Activated CD4-positive, CD25-positive, alpha-beta regulatory T cell treated with anti-CD3 and anti-CD28 coated beads, Interleukin-2, amount 50 U/mL, for 24 hours (primary cell): ENCODE data around the gene NUP58.

Experiments used
- ATAC-seq, 2 donors: fragments of 150-1000 bp; cut with Tn5 transposase; one replicate each; pipeline ENCODE4 v1.10.0; 2021; ENCODE audit warnings: mild to moderate bottlenecking in 1 of 2, moderate library complexity in 1 of 2

Gene NUP58

GRCh38 chr13:25301347-25302113 lies at the start of gene NUP58:
Gene NUP58, plus strand, starts transcription at chr13:25301625. Its CDS starts 149 bp downstream, at chr13:25301774.
- peak; percentile 99 for ATAC-seq

GRCh38 chr13:25252225-25252624 lies 49.2 kb upstream of the NUP58 start:
- no peak for ATAC-seq

GRCh38 chr13:25252752-25253151 lies 48.7 kb upstream of the NUP58 start:
- no peak for ATAC-seq

GRCh38 chr13:25253702-25254101 lies 47.7 kb upstream of the NUP58 start:
- ATAC-seq: no peak

GRCh38 chr13:25262261-25262660 lies 39.2 kb upstream of the NUP58 start:
- no peak for ATAC-seq

- no peak for ATAC-seq
Observed at GRCh38 chr13:25266706-25267105, 34.7 kb upstream of the NUP58 start.

GRCh38 chr13:25267715-25268114 lies 33.7 kb upstream of the NUP58 start:
- ATAC-seq: peak in 1 of 2 donors; percentile 60

- ATAC-seq: no peak
Observed at GRCh38 chr13:25268561-25268960, 32.9 kb upstream of the NUP58 start.

GRCh38 chr13:25276748-25277147 lies 24.7 kb upstream of the NUP58 start:
- peak; percentile 99 for ATAC-seq

- ATAC-seq: no peak
Observed at GRCh38 chr13:25280396-25280795, 21.0 kb upstream of the NUP58 start.

GRCh38 chr13:25281193-25281934 lies 20.1 kb upstream of the NUP58 start:
- peak; percentile 27 to 47 for ATAC-seq

GRCh38 chr13:25281935-25282332 lies 19.5 kb upstream of the NUP58 start:
- ATAC-seq: peak; percentile 21 to 30

GRCh38 chr13:25286308-25286968 lies 15.0 kb upstream of the NUP58 start:
- ATAC-seq: peak; percentile 12 to 20

GRCh38 chr13:25286969-25287961 lies 14.2 kb upstream of the NUP58 start, which contains the start of gene MTMR6:
Gene MTMR6, minus strand, starts transcription at chr13:25287488. Its CDS starts 241 bp downstream, at chr13:25287247.
- ATAC-seq: peak; percentile 91 to 93

- ATAC-seq: no peak
Observed at GRCh38 chr13:25288966-25289365, 12.5 kb upstream of the NUP58 start.

- ATAC-seq: no peak
Observed at GRCh38 chr13:25291691-25292090, 9.7 kb upstream of the NUP58 start.

GRCh38 chr13:25292301-25292700 lies 9.1 kb upstream of the NUP58 start:
- ATAC-seq: no peak

- ATAC-seq: no peak
Observed at GRCh38 chr13:25295228-25295627, 6.2 kb upstream of the NUP58 start.

- no peak for ATAC-seq
Observed at GRCh38 chr13:25295701-25296100, 5.7 kb upstream of the NUP58 start.

GRCh38 chr13:25300861-25301346 lies 521 bp upstream of the NUP58 start:
- peak; percentile 11 to 18 for ATAC-seq

- no peak for ATAC-seq
Observed at GRCh38 chr13:25302121-25302520, 696 bp downstream of the NUP58 start.
